ENCODE results near the gene USP32. TPM values are rescaled to one million over a fixed set of nuclear protein-coding genes. Genes with fewer than 3 reads are reported as not detected.
"Not testable (repeated sequence)": the region's sequence is repeated elsewhere in the genome, so short reads cannot be mapped to it uniquely, and the experiment has no call there.

USP32 gene
- total RNA-seq, 6 experiments from 2014 or later: 24.8 to 44.2 (median 33.5) TPM

- intact Hi-C loops (cut with DNase I); H3K4me3 ChIP-seq; H3K27ac ChIP-seq; H3K27me3 ChIP-seq; ATAC-seq; H3K9me3 ChIP-seq; DNase-seq: not testable (repeated sequence)
- peaks cover 4 to 32% (median 7%) of the 10 kb centered on the region in 4 donors for H3K36me3 ChIP-seq
- peaks cover 0 to 12% (median 0%) of the 10 kb centered on the region in 4 donors for H3K4me1 ChIP-seq
- 51% methylated on average over 2 of the region's 2 CpGs for WGBS (ENCODE audit: insufficient coverage, low coverage, low lambda C conversion rate, missing lambda C conversion rate)
Measured at GRCh38 chr17:60178180-60178579, 213.8 kb downstream of the USP32 start.

GRCh38 chr17:60176763-60177162 is 215.2 kb downstream of the USP32 start:
- not testable (repeated sequence) for H3K27ac ChIP-seq

GRCh38 chr17:60174767-60175166 is 217.2 kb downstream of the USP32 start:
- DNase-seq; H3K9me3 ChIP-seq; H3K27ac ChIP-seq; H3K36me3 ChIP-seq; H3K4me3 ChIP-seq; H3K27me3 ChIP-seq; intact Hi-C loops (cut with DNase I): not testable (repeated sequence)
- peaks cover 0 to 37% (median 0%) of the 10 kb centered on the region in 4 donors for H3K4me1 ChIP-seq
- TF ChIP-seq, protein P1, sequence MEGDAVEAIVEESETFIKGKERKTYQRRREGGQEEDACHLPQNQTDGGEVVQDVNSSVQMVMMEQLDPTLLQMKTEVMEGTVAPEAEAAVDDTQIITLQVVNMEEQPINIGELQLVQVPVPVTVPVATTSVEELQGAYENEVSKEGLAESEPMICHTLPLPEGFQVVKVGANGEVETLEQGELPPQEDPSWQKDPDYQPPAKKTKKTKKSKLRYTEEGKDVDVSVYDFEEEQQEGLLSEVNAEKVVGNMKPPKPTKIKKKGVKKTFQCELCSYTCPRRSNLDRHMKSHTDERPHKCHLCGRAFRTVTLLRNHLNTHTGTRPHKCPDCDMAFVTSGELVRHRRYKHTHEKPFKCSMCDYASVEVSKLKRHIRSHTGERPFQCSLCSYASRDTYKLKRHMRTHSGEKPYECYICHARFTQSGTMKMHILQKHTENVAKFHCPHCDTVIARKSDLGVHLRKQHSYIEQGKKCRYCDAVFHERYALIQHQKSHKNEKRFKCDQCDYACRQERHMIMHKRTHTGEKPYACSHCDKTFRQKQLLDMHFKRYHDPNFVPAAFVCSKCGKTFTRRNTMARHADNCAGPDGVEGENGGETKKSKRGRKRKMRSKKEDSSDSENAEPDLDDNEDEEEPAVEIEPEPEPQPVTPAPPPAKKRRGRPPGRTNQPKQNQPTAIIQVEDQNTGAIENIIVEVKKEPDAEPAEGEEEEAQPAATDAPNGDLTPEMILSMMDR (IDR thresholded peaks at IDR 0.05): peak in 2 of 4 donors; percentile 12 to 37
- ATAC-seq: peak; percentile 26 to 39 (median 34)
- WGBS (ENCODE audit: insufficient coverage, low coverage, low lambda C conversion rate, missing lambda C conversion rate): 100% methylated on average over 1 of the region's 6 CpGs

More at GRCh38 chr17:60176763-60177162, 215.2 kb downstream of the USP32 start:
- Histone ChIP-seq H3K4me1 (peaks cover 0 to 19% (median 0%) of the 10 kb centered on the region in 4 donors), H3K36me3 (peaks cover 4 to 21% (median 7%) of the 10 kb centered on the region in 4 donors)
- DNase-seq; H3K4me3 ChIP-seq; ATAC-seq; H3K27me3 ChIP-seq; H3K9me3 ChIP-seq; intact Hi-C loops (cut with DNase I): not testable (repeated sequence)
- WGBS (ENCODE audit: insufficient coverage, low coverage, low lambda C conversion rate, missing lambda C conversion rate): 96% methylated on average over 4 of the region's 5 CpGs

DNA sequence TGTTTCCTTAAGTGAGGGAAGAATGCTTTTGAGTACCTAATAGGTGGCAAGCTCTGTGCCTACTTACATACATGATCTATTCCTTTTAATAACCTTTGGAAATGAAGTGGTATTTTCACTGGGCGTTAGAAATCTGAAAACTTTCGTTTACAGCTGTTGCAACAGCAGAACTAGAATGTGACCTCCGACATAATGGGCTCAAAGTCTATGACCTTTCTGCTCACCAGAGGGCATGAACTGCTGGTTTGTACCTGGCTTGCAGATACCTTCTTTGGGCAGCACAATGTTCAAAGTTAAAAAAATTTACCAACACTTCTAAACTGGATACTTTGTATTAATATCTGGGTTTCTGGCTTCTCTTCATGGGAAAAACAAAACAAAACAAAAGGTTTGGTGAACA is 217.9 kb downstream of the USP32 start:
- Histone ChIP-seq H3K27me3 (no peaks in the 10 kb centered on the region), H3K27ac (peak overlapping the region in 1 of 3 donors; percentile 32), H3K9me3 (no peaks in the 10 kb centered on the region), H3K4me1 (peaks cover 0 to 37% (median 0%) of the 10 kb centered on the region in 4 donors), H3K36me3 (peaks cover 0 to 10% (median under 1%) of the 10 kb centered on the region in 4 donors), H3K4me3 (no peak overlapping the region)
- no peak for DNase-seq
- TF ChIP-seq, protein P1 (IDR thresholded peaks at IDR 0.05): no peak
- no peak for TF ChIP-seq POLR2A (IDR thresholded peaks at IDR 0.05)
- intact Hi-C loops (cut with DNase I): no loop called here
- WGBS (ENCODE audit: insufficient coverage, low coverage, low lambda C conversion rate, missing lambda C conversion rate): 43% methylated on average over 3 of the region's 3 CpGs
- peak; percentile 48 to 80 (median 64) for ATAC-seq

DNA sequence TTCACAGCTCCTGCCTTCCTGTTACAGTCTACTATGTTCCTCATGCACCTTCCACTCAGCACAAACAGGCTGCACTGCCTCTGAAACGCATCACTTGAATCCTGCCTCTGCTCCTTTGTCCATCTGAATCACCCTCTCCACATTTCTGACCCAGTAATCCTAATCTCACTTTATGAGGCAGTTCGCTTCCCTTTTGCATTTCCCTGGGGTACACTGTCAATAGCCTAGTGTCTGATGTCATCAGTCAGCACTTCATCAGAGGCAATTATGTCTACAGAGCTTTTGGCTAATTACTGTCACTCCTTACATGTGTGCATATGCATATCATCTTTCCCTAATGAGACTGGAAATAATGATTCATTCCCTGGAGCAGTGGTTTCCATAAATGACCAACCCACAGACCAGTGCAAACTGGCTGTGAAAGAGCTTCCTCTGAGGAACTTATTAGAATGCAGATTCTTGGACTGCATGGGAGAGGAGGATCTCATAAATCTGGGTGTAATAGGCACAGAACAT is 218.6 kb downstream of the USP32 start:
- TF ChIP-seq, protein P1 (IDR thresholded peaks at IDR 0.05): no peak
- H3K27ac ChIP-seq: no peak overlapping the region
- H3K9me3 ChIP-seq: no peaks in the 10 kb centered on the region
- WGBS (ENCODE audit: insufficient coverage, low coverage, low lambda C conversion rate, missing lambda C conversion rate): 75% methylated on average over 2 of the region's 2 CpGs
- peaks cover 0 to 37% (median 0%) of the 10 kb centered on the region in 4 donors for H3K4me1 ChIP-seq
- ATAC-seq (no peak), DNase-seq (no peak)
- intact Hi-C loops (cut with DNase I): no loop called here
- no peak overlapping the region for H3K4me3 ChIP-seq
- H3K36me3 ChIP-seq: peaks cover 0 to 6% (median 0%) of the 10 kb centered on the region in 4 donors
- no peaks in the 10 kb centered on the region for H3K27me3 ChIP-seq

Data from right lobe of liver (tissue), 6 donors.